Measurements from ENCODE around the gene PTPRD.

PTPRD gene

DNA sequence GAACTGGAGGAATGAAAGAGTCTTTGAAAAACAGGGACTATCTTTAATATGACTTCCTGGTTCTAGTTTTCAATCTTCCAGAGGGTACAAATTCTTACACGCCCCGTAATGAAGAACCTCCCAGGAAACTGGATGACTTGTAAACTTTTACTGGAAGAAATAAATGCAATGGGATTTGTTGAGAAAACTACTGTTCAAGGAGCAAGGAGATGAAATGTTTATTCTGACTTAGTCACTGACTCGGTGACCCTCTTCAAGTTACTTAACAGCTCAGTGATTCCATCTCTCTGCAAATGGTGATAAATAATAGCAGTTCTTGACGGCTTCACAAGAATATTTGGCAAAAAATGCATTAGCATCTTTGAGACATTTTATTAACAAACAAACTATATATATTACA lies 858.6 kb downstream of the PTPRD start:
- no peak for DNase-seq (ENCODE audit: low read depth in 2 of 2)

DNA sequence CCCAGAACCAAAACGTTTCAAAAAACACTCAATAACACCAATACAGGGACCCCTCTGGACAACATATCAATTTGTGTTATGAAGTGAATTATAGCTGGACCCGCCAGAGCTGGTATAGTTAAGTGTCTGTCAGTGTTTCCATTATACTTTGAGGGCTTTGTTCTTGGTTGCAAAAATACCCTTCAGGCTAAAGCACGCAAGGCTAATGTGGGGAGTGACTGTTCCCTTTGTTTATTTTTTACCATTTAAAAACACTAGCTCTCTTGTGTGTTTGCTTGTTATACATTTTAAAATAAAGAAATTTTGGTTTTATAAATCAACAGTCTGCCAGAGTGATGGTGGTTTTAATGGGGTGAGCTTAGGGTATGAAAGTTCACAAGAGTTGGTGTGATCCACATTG lies 859.5 kb downstream of the PTPRD start:
- no peak for DNase-seq (ENCODE audit: low read depth in 2 of 2)

DNA sequence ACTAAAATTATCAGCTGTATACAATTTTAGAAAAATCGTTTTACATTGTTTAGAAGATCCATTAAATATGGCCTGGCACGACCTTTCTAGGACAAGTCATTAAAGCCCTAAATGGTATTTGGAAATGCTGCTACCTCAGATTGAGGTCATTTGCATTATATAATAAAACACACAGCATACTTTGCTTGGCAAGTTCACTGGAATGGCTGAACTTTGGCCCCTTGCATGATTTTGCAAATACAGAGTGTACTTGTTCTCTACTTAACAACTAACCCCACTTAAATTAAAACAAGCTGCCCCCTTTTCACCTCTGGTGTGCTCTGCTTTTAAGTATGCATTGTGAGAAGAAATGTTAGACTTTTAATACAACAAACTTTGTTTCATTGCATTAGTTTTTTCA lies 860.1 kb downstream of the PTPRD start:
- no peak for DNase-seq (ENCODE audit: low read depth in 2 of 2)

DNA sequence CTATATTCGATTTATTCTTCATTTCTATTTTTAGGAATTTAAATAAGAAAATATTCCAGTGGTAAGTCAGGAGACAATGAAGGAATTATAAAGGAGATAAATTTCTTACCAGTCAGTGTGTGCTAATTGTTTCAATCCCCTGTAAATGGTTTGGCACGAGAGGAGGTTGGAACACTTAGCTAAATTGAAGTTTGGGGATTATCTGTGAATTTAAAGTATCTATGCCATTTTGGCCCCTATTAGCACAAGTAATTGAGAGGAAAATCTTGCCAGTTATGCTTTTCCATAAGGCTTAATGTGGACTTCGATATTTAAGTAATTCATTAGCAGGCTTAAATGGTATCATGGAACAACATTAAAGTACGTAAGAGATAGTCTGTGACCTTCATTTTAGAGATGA lies 860.8 kb downstream of the PTPRD start:
- DNase-seq (ENCODE audit: low read depth in 2 of 2) = no peak

DNA sequence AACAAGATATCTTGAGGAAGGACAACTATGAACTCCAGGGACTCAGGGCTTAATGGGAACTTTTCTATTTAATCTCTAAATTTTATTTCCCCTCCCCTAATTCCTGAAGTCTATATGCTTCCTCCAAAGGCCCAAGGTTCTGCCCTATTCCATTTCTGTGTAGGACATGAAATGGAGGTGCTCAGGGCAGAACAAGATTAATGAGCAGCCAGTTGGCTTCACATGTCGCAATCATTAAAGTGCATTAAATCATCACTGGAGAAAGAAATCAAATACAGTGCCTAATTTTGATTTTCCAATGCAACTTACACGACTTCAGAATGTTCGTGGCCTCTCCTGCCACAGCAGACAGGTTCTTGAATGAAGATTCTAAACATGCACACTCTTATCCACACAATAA lies 862.1 kb downstream of the PTPRD start:
- no peak for DNase-seq (ENCODE audit: low read depth in 2 of 2)

DNA sequence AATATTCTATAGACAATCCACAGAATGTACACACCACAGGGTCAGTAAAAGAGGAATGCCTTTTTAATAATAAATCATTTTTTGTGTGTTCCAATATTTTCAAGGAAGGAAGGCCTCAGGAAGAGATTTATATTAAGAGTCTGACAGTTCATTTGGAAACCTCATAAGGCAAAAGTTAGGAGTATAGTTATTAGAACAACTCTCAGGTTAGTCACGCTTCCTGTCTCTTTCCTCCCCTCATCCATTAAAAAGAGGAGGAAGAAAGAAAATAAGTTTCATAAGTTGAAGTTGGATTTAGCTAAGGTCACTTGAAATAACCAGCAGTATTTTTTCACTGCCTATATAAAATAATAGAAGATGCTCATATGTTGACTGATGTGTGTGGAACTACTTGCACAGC lies 863.2 kb downstream of the PTPRD start:
- DNase-seq (ENCODE audit: low read depth in 2 of 2) = no peak

DNA sequence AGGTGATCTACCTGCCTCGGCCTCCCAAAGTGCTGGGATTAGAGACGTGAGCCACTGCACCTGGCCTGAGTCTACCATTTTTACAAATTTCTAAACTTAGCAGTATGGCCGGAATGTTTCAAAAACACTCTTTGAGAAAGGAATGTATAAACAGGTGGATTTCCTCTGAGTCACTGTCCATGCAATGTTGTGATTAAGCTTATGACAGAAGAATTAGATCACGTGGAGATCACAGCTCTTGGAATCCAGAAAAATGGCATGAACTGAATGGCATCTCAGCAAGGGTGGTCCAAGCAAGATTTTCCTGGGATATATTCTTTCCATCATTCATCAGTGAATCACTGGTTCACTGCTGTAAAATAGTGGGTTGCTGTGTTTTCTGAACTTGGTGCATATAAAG lies 865.0 kb downstream of the PTPRD start:
- DNase-seq (ENCODE audit: low read depth in 2 of 2) = no peak

DNA sequence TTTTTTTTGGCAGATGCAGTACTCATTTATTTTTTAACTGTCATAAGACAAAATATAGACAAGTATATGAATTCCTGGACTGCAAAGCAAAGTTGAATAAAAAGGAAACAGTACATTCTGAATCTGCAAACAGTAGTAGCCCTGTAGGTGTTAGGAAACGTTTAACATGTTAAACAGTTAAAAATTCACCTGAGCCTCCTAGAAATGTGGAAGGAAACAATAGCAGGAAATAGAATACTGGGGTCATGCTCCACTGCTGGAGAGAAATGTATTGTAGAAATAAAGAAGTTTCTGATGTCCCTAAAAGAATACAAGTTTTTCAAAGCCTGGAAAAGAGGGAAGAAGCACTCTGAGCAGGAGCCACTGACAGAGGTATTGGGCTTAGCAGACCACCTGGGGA lies 866.0 kb downstream of the PTPRD start:
- DNase-seq (ENCODE audit: low read depth in 2 of 2) = no peak

DNA sequence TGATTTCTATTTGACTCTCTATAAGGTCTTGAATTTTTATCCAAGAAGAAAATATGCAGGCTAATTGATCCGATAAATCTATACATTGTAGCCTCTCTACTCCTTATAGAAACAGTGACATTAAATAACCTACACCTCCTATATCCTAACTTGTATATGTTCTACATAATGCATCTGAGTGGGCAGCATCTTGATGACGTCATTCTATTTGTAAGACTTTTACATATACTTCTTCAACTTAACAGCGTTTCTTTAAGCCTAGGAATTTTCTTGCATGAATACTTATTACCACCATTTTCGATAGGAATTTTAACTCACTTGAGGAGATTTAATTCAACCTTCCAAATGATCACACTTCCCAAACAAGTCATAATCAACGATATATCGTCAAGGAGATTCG lies 869.0 kb downstream of the PTPRD start:
- DNase-seq (ENCODE audit: low read depth in 2 of 2) = no peak

DNA sequence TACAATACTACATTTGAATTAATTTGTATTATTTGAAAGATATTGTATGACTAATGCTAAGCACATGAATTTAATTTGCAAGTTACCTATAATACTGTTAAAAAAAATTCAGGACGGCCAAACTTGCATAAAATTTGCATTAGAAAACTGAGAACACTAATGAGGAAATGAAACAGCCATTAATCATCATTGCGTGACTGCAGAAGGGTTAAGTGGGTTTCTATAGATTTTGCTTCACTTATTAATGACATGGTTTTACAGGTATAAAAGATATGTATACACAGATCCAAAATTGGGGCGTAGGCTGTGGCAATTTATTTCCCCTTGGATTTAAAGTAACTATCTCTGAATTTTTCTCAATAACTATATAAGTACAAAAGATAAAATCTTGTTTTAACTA lies 882.6 kb downstream of the PTPRD start:
- DNase-seq (ENCODE audit: low read depth in 2 of 2) = no peak

DNA sequence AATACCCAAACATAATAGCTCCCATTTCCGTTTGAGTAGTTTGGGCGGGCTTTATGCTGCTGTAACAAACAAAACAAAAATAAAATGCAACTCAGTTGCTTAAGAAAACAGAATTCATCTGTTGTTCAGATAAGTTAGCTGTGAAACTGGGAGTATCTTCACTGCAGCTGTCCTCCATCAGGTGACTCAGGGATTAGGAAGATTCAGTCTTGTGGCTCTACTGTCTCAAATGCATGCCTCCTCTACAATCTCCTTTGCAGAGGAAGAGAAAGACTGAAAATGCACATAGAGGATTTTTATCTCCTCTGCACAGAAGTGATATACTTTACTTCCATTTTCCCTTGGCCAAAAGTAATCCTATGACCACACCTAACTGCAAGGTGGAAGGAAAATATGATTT lies 883.7 kb downstream of the PTPRD start:
- DNase-seq (ENCODE audit: low read depth in 2 of 2) = no peak

DNA sequence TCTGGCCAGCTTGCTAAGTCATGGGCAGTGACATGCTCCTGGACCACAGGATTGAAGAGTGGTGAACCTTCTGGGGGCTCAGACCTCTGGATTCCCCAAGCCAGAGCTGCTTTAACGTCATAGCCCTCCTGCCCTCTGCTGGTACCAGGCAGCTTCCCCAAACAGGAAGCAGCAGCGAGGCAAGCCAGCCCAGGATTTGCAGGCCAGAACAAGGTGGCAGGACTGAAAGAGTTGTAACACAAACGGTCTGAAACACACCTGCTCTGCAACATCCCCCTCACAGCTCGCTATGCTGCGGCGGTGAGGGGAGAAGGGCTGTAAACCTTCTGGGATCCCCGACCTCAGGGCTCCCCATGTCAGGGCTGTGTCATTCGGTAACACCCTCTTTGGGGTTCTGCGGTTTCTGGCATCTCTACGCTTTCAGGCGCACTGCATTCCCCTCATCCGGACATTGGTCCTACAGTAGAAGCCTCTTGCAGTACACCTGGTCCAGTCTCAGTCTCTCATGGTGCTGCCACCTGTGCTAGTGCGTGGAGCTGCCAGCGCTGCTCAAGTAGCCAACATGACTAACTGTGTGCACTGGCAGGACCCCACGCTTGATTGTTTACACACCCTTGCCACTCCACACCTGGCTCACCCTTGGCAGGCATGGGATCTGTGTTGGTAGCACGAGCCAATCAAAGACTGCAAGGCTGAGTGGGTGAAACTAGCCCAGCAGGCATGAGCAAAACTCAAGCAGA lies 893.3 kb downstream of the PTPRD start:
- DNase-seq (ENCODE audit: low read depth in 2 of 2) = no peak

DNA sequence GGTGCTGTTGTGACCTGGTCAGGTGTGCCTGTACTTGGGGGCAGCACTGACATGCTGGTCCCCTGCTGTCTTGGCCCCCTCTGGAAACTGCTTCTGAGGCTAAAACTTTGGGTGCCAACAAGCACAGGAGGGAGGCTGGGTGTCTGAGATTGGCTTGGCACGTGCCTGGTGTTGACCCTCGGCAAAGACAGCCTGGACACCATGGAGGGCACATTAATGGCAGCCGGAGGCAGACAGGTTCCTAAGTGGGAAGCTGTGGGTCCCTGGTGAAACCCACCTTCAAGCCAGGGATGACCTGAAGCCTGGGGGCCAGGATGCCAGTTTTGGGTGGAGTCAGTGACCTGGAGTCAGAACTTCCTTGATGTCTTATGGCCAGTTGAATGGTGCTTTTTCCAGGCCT lies 894.1 kb downstream of the PTPRD start:
- no peak for DNase-seq (ENCODE audit: low read depth in 2 of 2)

DNA sequence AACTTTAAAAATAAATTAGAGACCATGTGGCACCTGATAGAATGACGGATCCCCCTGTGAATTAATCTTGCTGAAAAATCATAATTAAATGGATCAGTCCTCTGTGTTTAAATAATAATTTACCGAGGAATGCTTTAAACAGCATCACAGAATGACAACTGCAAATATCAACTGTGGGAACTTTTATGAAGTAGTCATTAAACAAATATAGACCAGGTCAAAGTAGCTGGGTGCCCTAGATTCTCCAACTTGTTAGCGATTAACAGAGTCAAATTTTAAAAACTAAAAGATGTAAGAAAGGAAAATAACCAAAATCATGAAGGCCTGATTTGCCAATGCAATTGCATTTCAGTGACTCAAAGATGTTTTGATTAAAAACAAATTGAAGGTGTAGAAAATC lies 933.4 kb downstream of the PTPRD start:
- DNase-seq (ENCODE audit: low read depth in 2 of 2) = no peak

DNA sequence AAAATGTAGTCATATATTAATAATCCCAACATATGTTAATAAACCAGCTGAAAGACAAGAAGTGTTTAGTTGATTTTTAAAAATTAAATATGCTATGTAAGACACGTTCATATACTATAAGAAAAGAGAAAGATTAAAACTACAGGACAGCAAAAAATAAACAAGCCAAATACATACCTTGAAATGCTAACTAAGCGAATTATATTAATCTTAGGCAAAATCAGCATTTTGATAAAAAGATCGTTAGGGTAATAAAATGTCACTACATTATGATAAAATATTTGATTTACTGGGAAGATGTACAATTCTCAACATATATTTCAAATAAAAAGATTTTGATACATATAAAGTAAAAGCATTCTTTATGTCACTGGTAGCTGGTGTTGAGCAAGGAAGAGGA lies 938.3 kb downstream of the PTPRD start:
- no peak for DNase-seq (ENCODE audit: low read depth in 2 of 2)

DNA sequence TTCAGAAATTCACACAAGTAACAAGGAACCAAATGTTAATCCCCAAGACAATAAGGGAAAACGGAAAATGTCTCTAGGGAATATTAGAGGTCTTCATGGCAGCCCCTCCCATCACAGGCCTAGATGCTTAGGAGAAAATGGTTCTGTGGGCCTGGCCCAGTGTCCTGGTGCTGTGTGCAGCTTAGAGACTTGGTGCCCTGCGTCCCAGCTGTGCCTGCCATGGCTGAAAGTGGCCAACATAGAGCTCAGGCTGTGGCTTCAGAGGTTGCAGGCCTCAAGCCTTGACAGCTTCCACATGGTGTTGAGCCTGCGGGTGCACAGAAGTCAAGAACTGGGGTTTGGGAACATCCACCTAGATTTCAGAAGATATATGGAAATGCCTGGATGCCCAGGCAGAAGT lies 942.3 kb downstream of the PTPRD start:
- no peak for DNase-seq (ENCODE audit: low read depth in 2 of 2)

DNA sequence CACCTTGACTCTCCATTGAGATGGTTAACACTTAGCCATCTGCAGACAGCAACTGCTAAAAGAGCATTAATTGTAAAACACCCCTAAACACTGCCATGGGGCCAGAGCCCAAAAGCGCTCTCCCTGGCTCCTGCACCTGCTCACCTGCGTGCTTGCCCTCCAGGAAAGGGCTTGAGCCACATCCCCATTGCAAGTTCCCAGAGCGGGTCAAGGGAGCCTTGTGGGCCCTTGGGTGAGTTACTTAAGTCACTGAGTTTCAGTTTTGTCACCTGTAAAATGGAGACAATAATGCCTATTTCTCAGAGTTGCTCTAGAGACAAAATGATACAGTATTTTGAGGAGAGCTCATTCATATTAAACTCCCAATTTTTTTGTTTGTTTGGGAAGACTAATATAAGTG lies 967.8 kb downstream of the PTPRD start:
- no peak for DNase-seq (ENCODE audit: low read depth in 2 of 2)

DNA sequence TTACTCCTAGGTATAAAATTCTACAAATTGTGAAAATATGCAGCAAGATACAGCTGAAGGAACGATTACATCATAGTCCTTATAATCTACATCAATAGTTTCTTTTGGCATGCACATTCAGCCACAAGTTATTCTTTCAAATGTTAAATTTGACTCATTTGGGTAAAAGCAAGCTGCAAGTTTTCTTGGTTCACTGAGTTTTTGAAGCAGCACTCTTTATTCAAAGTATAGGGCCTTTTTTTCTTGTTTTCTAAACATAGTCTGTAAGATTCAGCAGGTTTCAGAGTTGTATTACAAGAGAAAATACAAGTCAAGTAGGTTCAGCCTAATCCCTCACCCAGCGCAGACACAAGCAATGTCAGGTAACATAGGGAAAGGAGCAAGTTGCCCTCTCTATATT lies 981.5 kb downstream of the PTPRD start:
- DNase-seq (ENCODE audit: low read depth in 2 of 2) = no peak

DNA sequence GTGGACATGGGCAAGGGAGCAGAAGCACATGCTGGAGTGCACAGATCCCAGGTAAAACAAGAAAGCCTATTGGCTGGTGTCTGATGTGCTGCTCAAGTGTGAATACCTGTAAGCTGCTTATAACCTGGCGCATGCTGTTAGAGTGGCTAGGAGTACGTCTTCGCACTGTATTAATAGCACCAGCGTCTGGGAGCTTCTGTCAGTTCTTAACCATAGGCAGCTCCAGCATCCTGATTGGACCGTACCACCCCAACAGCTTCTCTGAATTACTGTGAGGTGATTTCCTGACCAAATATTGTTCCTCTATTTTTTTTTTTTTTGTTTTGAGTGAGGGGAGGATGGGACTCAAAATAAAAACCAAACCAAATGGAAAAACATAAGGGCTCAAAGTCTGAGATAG lies 987.6 kb downstream of the PTPRD start:
- no peak for DNase-seq (ENCODE audit: low read depth in 2 of 2)

DNA sequence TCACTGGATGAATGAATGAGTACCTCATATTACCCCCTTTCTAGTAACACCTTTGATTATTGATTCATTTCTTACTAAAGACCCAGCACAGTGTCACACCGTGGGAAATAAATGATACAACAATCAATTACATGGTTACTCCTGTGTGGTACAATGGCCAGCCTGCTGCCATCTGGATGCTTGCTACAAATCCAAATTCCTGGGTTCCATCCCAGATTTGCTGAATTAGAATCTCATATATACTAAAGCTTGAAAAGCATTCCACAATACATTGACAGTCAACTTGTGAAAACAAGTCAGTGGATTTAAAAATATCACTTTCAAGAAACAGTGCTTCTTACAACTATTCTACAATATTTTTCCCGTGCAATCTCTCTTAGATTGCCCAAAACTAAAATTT lies 989.3 kb downstream of the PTPRD start:
- no peak for DNase-seq (ENCODE audit: low read depth in 2 of 2)

DNA sequence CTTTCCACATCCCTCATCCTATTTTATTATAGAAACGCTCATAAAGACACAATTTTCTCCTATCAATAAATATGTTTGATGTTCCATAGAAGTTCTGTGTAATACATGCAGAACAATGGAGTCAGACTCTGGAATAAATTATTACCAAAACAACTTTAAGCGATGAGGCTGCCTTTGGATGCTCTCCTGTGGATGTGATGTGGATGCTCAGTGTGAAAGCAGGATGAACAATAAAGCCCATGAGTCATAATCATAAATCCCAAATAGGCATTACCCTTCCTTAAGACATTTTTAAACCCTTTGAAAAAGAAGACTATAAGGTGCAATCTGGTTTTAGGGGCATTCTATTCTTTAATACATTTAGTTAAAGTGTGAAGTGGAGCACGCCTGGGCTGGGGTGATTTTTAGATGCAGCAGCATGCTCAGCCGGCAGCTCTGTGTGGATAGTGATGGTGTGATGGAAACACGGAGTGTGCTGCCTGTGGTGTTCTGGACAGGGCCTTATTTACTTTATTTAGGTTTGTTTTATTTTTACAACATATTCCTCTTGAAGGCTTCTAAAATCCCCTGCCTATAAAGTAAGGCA lies 991.4 kb downstream of the PTPRD start:
- no peak for DNase-seq (ENCODE audit: low read depth in 2 of 2)

DNA sequence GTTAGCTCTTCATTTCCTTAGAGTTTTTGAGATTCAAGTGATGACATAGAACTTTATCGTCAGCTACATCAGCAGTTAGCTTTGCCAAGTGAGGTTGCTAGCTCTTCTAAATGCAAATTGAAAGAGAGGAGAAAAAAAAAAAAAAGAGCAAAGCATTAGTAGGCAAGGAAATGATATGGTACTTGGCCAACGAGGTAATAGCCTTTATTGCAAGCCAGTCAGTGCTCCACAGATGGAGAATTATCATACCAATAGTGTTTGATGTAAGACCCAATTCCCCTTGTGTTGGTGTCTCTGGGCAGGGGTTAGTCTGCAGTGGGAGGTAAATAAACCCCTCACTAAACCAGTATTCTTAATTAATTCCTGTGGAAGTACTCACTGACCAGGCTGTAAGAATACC lies 992.1 kb downstream of the PTPRD start:
- no peak for DNase-seq (ENCODE audit: low read depth in 2 of 2)

DNA sequence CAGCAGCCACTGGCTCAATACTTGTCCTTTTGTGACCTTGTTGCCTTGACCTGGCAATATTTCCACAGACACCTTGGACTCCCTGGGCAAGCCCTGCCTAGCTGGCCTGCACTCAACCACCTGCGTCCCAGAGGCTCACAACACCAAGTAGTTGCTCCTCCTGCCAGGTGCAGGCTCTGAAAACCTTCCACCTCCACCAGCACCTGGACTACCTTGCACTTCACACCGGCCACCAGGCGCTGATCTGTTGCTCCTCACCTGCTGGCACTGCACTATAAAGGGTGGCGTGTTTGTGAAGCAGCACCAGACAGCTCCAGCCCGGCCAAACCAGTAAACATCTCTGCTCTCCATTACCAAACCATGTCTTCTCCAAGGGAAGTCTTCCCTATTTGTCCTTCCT lies 997.7 kb downstream of the PTPRD start:
- no peak for DNase-seq (ENCODE audit: low read depth in 2 of 2)

DNA sequence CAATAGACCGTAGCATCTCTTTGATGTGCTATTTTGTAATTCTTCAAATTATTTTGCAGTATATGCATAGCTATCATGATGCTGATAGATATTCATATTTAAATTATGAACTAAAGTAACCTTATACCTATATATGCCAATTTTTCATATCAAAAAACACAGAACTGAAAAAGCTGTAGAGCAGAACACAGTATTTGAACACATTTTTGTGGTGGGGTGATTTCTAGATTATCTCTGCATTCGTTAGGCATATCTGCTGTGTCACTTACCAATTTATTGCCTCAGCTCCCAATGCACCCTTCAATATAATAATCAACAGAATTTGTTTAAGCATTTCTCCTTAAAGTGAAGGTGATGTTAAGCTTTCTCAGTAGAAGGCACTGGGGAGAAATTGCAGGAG lies 998.2 kb downstream of the PTPRD start:
- no peak for DNase-seq (ENCODE audit: low read depth in 2 of 2)
